HG02588 (cell line): Measurements from ENCODE around the gene GPX4.

Experiments used
- ATAC-seq: cut with Tn5 transposase; IDR thresholded peaks from one replicate; pipeline ENCODE4 v1.9.1; 2021; ENCODE audit warnings: mild to moderate bottlenecking, moderate library complexity; ENCODE audit not compliant: unreplicated experiment

The GPX4 gene, protein sequence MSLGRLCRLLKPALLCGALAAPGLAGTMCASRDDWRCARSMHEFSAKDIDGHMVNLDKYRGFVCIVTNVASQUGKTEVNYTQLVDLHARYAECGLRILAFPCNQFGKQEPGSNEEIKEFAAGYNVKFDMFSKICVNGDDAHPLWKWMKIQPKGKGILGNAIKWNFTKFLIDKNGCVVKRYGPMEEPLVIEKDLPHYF

DNA sequence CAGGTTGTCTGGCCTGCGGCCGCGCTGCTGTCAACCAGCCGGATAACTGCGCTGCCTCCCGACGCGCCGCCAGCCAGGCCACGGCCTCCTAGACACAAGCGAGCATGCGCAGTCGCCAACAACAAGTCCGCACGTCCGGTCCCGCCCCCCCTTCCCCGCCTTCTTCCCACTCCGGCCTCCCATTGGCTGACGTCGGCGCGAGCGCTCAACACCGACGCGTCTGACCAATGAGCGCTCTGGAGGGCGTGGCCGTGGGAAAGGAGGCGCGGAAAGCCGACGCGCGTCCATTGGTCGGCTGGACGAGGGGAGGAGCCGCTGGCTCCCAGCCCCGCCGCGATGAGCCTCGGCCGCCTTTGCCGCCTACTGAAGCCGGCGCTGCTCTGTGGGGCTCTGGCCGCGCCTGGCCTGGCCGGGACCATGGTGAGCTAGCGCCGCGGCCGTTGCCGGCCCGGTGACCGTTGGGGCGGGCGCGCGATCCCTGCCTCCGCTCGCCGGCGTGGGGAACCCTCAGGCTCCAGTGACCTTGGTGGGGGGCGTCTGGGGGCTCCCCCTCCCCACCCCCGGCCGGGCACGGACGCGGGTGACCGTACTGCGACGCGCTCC lies at the start of gene GPX4:
Gene GPX4, plus strand, starts transcription at position 287 of the 603 bp plus-strand sequence. Its CDS starts 50 bp downstream, at position 337.
- peak; percentile 64 for ATAC-seq

DNA sequence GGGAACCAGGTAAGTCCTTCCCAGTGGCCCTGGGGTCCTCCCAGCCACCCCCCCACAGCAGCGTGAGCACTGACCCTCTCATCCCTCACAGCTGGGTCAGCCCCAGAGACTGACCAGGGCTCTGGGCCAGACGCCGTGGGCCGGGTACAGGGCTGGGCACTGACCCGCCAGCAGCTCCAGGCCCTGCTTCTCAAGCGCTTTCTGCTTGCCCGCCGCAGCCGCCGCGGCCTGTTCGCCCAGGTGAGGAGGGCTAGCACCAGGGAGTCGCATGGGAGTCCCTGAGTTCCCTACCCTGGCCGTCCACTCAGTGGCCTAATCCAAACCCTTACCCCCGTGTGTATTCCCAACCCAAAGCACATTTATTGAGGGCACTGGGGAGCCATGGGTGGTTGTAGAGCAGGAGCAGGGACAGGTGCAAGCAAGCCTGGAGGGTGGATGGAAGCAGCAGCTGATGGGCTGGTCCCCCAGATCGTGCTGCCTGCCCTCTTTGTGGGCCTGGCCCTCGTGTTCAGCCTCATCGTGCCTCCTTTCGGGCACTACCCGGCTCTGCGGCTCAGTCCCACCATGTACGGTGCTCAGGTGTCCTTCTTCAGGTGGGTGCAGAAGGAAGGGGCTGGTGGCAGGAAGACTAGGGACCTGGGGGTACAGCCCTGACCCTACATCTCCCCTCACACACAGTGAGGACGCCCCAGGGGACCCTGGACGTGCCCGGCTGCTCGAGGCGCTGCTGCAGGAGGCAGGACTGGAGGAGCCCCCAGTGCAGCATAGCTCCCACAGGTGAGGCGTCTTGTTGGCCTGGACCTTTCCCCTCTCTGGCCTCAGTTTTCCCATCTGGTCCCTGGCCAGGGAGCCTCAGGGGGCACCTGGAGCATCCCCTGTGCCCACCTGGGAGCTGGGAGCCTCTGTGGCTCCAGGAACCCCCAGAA lies 49.4 kb upstream of the GPX4 start:
- ATAC-seq: no peak

DNA sequence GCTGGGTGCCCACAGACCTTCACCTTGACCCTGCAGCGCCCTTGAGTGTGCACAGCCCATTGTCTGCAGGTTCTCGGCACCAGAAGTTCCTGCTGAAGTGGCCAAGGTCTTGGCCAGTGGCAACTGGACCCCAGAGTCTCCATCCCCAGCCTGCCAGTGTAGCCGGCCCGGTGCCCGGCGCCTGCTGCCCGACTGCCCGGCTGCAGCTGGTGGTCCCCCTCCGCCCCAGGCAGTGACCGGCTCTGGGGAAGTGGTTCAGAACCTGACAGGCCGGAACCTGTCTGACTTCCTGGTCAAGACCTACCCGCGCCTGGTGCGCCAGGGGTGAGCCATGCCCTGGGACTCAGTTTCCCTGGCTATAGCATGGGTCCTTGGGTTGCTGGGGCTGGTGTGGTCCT lies 48.8 kb upstream of the GPX4 start:
- ATAC-seq: no peak

DNA sequence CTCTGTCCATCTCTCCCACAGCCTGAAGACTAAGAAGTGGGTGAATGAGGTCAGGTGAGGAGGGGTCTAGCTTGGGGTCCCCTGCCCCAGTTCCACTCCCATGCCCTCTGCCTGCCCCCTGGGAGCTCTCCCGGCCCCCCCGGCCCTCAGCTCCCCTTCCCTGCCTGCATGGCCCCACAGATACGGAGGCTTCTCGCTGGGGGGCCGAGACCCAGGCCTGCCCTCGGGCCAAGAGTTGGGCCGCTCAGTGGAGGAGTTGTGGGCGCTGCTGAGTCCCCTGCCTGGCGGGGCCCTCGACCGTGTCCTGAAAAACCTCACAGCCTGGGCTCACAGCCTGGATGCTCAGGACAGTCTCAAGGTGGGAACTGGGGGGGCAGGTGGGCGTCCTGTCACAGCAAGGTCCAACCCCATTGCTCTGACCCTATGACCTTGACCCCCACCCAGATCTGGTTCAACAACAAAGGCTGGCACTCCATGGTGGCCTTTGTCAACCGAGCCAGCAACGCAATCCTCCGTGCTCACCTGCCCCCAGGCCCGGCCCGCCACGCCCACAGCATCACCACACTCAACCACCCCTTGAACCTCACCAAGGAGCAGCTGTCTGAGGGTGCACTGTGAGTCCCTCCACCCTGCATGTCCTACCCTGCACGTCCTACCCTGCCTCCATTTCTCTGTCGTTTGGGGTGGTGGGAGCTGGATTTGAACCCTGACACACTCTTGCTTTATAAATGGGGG lies 47.7 kb upstream of the GPX4 start:
- no peak for ATAC-seq

DNA sequence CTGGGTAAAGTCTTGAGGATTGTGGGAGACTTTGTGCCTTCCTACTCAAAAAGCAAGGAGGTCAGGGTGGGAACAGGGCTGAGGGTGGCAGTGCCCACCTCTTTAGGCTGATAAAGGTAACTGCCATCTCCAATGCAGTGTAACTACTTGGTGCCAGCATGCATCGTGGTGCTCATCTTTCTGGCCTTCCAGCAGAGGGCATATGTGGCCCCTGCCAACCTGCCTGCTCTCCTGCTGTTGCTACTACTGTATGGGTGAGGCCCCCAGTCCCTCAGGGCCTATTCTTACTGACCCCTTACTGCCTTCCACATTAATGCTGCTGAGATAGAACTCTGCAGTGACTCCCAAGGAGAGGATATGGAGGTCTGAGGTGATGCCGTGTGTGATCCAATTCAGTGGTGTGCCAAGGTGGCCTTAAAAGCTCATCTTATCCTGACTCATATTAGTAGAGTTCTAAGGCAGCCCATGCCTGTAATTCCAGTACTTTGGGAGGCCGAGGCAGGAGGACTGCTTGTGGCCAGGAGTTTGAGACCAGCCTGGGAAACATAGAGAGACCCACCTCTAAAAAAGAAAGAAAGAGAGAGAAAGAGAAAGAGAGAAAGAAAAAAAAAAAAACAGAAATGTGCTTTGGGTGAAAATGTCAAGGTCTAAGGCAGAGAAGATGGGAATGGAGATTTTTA lies 46.5 kb upstream of the GPX4 start:
- no peak for ATAC-seq

DNA sequence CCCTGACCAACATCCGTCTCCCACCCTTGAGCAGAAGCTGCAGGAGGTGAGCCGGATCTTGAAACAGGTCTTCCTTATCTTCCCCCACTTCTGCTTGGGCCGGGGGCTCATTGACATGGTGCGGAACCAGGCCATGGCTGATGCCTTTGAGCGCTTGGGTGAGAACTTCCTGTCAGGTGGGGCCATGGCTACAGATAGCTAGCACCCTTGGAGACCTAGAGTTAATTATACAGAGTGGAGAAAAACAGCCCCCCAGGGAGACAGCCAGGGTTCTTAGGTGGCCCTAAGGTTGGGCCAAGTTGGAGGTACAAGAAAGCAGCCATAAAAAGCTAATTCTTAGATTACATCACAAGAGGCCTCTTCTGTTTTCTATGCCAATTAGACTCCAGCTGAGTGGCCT lies 45.7 kb upstream of the GPX4 start:
- ATAC-seq: no peak

DNA sequence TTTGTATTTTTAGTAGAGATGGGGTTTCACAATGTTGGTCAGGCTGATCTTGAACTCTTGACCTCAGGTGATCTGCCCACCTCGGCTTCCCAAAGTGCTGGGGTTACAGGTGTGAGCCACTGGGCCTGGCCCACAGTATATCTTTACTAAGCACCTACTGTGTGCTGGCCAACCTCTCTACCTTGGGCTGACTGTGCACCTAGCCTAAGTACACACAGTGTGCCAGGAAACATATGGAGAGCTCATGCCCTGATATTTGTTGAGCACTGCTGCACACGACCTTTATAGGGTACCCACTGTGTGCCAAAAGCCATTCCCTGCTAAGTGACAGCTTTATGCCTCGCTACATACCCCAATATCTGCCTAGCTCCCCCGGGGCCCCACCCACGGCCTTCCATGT lies 43.1 kb upstream of the GPX4 start:
- ATAC-seq: no peak

DNA sequence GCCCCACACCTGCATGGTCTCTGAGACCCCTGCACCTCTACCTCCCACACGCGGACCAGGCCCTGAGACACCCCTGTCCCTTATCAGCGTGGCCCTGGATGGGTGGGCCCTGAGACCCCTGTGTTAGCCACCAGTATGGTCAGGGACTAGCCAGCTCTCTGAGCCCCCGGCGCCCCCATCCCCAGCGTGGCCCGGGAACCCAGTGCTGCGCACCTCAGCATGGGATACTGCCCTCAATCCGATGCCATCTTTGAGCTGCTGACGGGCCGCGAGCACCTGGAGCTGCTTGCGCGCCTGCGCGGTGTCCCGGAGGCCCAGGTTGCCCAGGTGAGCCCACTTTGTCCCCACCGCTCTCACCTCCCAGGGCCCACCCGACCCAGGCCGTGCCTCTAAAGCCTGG lies 41.8 kb upstream of the GPX4 start:
- no peak for ATAC-seq

DNA sequence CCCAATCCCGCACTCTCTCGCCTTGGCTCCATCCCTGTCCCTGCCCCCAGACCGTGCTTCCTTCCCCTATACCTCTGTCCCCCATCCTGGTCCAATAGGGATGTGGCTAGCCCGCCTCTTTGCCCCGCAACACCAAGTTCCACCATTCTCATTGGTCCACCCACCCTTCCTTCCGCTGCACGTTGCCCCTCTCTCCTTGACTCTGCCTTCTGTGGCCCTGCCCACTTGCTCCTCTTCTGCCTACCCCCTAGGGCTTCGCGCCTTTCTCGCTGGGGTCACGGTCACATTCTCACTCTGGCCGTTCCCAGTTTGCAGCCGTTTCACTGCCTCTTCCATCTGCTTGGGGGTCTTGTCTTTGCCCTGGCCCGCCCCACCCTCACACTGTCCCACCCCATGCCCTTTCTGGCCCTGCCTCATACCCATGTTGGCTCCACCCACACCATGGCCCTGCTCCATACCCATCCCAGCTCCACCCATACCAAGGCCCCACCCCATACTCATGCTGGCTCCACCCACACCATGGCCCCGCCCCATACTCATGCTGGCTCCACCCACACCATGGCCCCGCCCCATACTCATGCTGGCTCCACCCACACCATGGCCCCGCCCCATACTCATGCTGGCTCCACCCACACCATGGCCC lies 41.3 kb upstream of the GPX4 start:
- ATAC-seq: no peak

DNA sequence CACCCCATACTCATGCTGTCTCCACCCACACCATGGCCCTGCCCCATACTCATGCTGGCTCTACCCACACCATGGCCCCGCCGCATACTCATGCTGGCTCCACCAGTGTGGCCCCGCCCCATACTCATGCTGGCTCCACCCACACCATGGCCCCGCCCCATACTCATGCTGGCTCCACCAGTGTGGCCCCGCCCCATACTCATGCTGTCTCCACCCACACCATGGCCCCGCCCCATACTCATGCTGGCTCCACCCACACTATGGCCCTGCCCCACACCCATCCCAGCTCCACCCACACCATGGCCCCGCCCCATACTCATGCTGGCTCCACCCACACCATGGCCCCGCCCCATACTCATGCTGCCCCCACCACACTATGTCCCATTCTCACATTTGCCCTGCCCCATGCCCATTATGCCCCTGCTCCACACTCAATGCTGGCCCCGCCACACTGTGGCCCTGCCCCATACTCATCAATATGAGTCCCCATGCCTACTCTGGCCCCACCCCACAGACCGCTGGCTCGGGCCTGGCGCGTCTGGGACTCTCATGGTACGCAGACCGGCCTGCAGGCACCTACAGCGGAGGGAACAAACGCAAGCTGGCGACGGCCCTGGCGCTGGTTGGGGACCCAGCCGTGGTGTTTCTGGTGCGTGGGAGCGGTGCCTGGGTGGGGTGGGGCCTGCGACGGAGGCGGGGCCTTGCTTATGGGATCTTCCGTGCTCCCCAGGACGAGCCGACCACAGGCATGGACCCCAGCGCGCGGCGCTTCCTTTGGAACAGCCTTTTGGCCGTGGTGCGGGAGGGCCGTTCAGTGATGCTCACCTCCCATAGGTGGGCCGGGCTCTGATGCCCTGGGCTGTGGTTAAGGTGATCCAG lies 40.5 kb upstream of the GPX4 start:
- no peak for ATAC-seq

DNA sequence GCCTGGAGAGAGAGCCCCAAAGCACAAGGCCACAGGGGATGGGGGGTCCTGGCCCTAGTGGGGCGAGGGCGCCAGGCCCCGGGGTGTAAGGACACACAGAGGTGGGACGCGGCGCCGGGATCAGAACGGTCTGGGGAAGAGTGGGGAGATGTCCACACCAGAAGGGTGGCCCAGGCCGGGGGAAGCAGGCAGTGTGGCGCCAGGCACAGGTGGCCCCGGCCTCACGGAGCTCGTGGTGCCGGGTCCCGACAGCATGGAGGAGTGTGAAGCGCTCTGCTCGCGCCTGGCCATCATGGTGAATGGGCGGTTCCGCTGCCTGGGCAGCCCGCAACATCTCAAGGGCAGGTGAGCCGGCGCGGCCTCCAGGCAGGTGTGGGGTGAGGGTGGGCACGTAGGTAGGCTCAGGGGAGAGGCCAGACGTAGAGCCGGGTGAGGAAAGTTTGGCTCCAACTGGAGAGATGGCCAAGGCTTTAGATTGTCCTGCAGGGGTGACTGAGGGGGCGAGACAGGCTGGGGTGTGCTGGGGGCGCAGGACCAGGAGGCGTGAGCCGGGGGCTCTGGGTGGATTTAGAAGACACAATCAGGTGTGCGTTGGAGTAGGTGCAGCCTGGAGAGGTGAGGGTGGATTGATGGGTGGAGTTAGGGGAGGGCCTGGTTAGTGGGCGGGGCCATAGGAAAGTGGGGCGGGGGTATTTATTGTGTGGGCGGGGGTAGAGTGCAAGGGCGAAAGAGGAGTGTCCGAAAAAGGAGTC lies 39.7 kb upstream of the GPX4 start:
- no peak for ATAC-seq

DNA sequence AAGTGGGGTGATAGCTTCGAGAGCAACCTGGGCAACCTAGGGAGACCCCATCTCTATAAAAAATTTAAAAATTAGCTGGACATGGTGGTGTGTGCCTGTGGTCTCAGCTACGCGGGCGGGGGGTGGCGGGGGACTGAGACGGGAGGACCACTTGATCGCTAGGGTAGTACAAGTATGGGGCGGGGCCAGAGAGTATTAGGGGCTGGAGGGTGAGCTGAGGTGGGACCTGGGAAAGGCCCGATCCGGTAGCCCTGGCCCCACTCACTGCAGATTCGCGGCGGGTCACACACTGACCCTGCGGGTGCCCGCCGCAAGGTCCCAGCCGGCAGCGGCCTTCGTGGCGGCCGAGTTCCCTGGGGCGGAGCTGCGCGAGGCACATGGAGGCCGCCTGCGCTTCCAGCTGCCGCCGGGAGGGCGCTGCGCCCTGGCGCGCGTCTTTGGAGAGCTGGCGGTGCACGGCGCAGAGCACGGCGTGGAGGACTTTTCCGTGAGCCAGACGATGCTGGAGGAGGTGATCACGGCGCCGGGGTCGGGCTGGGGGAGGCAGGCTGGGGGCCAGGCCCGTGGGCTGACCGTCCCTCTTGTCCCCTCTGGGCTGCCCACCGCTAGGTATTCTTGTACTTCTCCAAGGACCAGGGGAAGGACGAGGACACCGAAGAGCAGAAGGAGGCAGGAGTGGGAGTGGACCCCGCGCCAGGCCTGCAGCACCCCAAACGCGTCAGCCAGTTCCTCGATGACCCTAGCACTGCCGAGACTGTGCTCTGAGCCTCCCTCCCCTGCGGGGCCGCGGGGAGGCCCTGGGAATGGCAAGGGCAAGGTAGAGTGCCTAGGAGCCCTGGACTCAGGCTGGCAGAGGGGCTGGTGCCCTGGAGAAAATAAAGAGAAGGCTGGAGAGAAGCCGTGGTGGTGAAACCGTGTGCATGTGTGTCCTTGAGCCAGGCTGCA lies 38.9 kb upstream of the GPX4 start:
- ATAC-seq: no peak

DNA sequence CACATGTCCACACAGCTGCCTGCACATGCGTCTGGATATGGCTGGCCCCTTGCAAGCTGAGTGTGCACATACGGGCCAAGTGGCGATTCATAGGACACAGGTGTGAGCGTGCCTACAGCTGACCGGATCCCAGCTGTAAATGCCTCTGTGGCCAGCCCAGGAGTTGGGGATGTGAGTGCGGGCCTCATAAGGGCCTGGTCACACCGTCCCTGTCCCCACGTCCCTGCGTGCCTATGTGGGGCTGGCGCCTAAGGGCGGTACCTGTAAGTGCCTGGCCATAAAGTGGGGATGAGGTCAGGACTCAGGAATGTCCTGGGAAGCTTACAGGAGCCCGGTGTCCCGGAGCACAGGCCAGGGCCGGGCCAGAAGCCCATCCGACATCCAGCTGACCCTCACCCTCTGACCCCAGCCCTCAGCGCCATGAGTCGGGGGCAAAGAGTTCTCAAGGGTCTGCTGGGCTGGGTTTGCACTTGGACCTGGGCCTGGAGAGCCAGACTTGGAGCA lies 38.1 kb upstream of the GPX4 start:
- no peak for ATAC-seq

DNA sequence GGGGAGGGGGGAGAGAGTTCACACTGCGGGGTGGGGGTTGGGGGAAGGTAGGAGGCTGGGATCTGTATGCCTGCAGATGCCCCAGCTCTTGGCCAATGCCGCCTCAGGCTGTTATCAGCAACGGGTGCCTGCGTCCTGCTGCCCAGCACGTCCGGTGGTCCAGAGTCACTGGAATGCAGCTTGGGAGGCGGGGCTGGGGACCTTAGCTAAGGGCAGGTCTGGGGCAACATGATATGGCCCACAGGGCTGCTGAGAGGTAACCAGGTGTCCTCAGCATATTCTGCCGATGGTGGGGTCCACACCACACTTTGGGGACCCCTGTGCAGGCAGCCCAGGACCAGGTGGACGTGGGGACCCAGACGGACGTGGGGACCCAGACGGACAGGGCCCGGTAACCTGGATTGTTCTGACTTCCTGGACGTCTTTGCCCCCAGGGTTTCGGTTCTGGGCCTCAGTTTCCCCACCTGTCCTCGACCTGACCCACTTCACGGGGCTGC lies 37.5 kb upstream of the GPX4 start:
- ATAC-seq: no peak

DNA sequence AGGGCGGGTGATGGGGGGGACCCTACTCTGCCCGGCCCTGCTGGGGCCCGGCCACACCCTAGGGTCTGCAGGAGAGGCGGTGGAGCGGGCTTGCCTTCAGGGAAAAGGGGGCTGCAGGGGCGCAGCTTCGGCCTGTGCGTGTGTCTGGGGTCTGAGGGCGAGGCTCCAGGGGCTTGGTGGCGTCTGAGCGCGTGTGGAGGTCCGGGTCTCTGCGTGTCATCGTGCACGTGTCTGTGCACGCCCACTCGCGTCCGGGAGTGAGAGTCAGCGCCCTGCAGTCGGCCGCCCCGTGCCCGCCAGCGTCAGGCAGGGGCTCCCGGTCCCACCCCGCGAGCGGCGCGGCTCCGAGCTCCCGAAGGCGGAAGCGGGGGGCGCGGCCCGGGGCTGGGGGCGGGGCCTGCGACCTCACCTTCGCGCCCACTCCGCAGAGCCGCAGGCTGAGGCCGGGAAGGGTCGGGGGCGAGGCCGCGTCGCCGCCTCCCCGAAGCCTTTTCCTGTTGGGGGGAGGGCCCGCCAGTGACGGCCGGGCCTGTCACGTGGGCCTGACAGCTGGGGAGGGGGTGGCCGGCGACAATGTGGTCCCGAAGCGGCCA lies 37.0 kb upstream of the GPX4 start, which contains the start of gene ARHGAP45:
Gene ARHGAP45, plus strand, starts transcription at position 420 of the 593 bp plus-strand sequence. CDS start 239 bp downstream, outside the sequence.
- no peak for ATAC-seq

DNA sequence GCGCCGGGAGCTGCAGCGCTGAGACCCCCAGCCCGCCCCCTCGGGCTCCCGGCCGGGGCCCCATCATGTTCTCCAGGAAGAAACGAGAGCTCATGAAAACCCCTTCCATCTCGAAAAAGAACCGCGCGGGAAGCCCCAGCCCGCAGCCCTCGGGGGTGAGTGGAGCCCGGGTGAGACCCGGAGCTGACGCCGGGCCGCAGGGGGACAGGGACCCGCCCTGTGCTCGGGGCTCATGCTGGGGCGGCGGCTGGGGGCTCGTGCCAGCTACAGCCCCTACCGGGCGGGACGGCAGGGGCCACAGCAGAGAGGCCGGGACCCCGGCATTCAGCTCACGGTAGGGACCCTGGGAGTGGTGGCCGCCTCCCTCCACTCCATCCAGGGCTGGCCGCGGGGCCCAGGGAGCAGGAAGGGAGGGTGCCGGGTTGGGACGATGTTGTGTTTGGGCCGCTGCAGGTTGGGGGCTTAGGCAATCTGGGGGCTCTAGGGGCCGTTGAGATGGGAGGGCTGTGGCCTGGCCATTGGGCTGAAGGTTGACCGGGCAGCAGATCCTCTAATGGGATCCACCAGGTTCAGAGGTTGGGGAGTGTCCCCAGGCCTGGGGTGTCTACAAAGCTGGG lies 36.3 kb upstream of the GPX4 start:
- ATAC-seq: no peak
